ENCODE data around the gene EP300.

DNA sequence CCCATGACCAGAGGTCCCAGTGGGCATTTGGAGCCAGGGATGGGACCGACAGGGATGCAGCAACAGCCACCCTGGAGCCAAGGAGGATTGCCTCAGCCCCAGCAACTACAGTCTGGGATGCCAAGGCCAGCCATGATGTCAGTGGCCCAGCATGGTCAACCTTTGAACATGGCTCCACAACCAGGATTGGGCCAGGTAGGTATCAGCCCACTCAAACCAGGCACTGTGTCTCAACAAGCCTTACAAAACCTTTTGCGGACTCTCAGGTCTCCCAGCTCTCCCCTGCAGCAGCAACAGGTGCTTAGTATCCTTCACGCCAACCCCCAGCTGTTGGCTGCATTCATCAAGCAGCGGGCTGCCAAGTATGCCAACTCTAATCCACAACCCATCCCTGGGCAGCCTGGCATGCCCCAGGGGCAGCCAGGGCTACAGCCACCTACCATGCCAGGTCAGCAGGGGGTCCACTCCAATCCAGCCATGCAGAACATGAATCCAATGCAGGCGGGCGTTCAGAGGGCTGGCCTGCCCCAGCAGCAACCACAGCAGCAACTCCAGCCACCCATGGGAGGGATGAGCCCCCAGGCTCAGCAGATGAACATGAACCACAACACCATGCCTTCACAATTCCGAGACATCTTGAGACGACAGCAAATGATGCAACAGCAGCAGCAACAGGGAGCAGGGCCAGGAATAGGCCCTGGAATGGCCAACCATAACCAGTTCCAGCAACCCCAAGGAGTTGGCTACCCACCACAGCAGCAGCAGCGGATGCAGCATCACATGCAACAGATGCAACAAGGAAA is 85.4 kb downstream of the EP300 start:
- TF ChIP-seq, protein P1, sequence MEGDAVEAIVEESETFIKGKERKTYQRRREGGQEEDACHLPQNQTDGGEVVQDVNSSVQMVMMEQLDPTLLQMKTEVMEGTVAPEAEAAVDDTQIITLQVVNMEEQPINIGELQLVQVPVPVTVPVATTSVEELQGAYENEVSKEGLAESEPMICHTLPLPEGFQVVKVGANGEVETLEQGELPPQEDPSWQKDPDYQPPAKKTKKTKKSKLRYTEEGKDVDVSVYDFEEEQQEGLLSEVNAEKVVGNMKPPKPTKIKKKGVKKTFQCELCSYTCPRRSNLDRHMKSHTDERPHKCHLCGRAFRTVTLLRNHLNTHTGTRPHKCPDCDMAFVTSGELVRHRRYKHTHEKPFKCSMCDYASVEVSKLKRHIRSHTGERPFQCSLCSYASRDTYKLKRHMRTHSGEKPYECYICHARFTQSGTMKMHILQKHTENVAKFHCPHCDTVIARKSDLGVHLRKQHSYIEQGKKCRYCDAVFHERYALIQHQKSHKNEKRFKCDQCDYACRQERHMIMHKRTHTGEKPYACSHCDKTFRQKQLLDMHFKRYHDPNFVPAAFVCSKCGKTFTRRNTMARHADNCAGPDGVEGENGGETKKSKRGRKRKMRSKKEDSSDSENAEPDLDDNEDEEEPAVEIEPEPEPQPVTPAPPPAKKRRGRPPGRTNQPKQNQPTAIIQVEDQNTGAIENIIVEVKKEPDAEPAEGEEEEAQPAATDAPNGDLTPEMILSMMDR (IDR thresholded peaks at IDR 0.05; ENCODE audit: poor library complexity): no peak
- TF ChIP-seq EZH2 (IDR thresholded peaks at IDR 0.05; ENCODE audit: borderline replicate concordance) (no peak), EZH2phosphoT487 (IDR thresholded peaks at IDR 0.05; ENCODE audit: low read depth, severe bottlenecking, unreplicated experiment) (no peak)

Data from hepatocyte (in vitro differentiated cells).